HUES6 (cell line): ENCODE results near the gene KRTAP12-1.

Experiments used
- H3K27ac ChIP-seq: 2 replicates; pipeline ENCODE4 v1.7.0; 2013; ENCODE audit warnings: low read depth, mild to moderate bottlenecking, low read length, inconsistent platforms
- H3K27me3 ChIP-seq: 2 replicates; pipeline ENCODE4 v1.6.1; 2013; ENCODE audit warnings: low read length; ENCODE audit not compliant: control insufficient read depth, insufficient read depth
- H3K36me3 ChIP-seq: 2 replicates; pipeline ENCODE4 v1.6.1; 2013; ENCODE audit warnings: low read length; ENCODE audit not compliant: control insufficient read depth, insufficient read depth
- H3K4me1 ChIP-seq: 2 replicates; pipeline ENCODE4 v1.6.1; 2013; ENCODE audit warnings: low read length; ENCODE audit not compliant: control insufficient read depth, insufficient read depth
- H3K4me3 ChIP-seq: 2 replicates; pipeline ENCODE4 v1.5.1; 2013; ENCODE audit warnings: low read depth, low read length
- H3K9ac ChIP-seq: one replicate; pipeline ENCODE4 v1.6.1; 2013; ENCODE audit warnings: mild to moderate bottlenecking, low read length
- H3K9me3 ChIP-seq: 2 replicates; pipeline ENCODE4 v1.6.1; 2013; ENCODE audit warnings: low read depth, low read length; ENCODE audit not compliant: control insufficient read depth, insufficient read depth

The KRTAP12-1 gene

GRCh38 chr21:44723177-44724131 is 41.5 kb upstream of the KRTAP12-1 start:
- peaks cover 22% of the 10 kb centered on the region for H3K27me3 ChIP-seq

GRCh38 chr21:44722731-44723130 is 40.8 kb upstream of the KRTAP12-1 start:
- Histone ChIP-seq H3K9me3 (no peaks in the 10 kb centered on the region), H3K27ac (no peak overlapping the region), H3K36me3 (no peaks in the 10 kb centered on the region), H3K4me1 (peaks cover 30% of the 10 kb centered on the region), H3K27me3 (peaks cover 22% of the 10 kb centered on the region), H3K9ac (no peak overlapping the region), H3K4me3 (peak overlapping the region; percentile 34; the same call in 1 of the 2 replicates)

More at GRCh38 chr21:44723177-44724131, 41.5 kb upstream of the KRTAP12-1 start:
- H3K9ac ChIP-seq = peak overlapping the region; percentile 35
- H3K4me1 ChIP-seq = peaks cover 24% of the 10 kb centered on the region
- H3K27ac ChIP-seq = no peak overlapping the region
- H3K4me3 ChIP-seq = peak overlapping the region; percentile 34
- H3K36me3 ChIP-seq = no peaks in the 10 kb centered on the region
- no peaks in the 10 kb centered on the region for H3K9me3 ChIP-seq

GRCh38 chr21:44720170-44720569 is 38.2 kb upstream of the KRTAP12-1 start:
- Histone ChIP-seq H3K4me3 (no peak overlapping the region), H3K4me1 (peaks cover 30% of the 10 kb centered on the region), H3K27ac (no peak overlapping the region), H3K9me3 (no peaks in the 10 kb centered on the region), H3K27me3 (peaks cover 24% of the 10 kb centered on the region), H3K36me3 (no peaks in the 10 kb centered on the region), H3K9ac (no peak overlapping the region)

DNA sequence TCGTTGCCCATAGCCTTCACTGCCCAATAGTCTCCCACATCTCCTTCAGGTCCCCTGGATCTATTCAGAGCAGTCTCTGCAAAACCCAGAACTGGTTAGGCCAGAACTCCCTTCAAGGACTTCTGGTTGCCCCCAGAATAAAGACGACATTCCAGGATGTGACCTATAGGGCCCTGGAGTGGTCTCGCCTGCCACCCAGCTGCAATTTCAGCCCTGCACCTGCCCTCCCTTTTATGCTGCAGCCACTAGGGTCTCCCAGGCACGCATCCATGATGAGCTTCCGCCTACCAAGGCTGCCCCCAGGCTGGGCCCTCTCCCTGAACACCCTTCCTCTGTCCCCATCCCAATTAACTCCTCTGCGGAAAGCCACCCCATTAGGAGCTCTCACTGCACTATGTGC is 36.6 kb upstream of the KRTAP12-1 start:
- no peak overlapping the region for H3K4me3 ChIP-seq
- H3K27ac ChIP-seq = no peak overlapping the region
- peaks cover 24% of the 10 kb centered on the region for H3K4me1 ChIP-seq
- H3K27me3 ChIP-seq = peaks cover 26% of the 10 kb centered on the region
- H3K9me3 ChIP-seq = no peaks in the 10 kb centered on the region
- no peak overlapping the region for H3K9ac ChIP-seq
- H3K36me3 ChIP-seq = no peaks in the 10 kb centered on the region

DNA sequence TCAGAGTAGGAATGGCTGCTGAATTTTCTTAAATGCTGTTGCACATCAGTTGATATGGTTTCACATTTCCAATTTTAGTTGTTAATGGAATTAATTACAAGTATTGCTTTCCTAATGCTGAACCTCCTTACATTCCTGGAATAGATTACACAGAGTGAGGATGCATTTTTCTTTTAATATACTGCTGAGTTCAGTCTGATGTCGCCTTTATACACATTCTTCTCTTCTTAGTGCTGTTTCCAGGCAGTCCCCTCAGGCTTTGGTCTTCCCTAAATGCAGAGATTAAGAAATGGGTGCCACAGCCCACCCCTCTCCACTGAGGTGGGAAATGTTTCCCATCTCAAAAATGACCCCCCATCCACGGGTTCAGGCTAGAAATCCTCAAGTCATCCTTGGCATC is 36.1 kb upstream of the KRTAP12-1 start:
- Histone ChIP-seq H3K4me1 (peaks cover 24% of the 10 kb centered on the region), H3K27me3 (peaks cover 26% of the 10 kb centered on the region), H3K36me3 (no peaks in the 10 kb centered on the region), H3K9ac (no peak overlapping the region), H3K4me3 (no peak overlapping the region), H3K9me3 (no peaks in the 10 kb centered on the region), H3K27ac (no peak overlapping the region)

DNA sequence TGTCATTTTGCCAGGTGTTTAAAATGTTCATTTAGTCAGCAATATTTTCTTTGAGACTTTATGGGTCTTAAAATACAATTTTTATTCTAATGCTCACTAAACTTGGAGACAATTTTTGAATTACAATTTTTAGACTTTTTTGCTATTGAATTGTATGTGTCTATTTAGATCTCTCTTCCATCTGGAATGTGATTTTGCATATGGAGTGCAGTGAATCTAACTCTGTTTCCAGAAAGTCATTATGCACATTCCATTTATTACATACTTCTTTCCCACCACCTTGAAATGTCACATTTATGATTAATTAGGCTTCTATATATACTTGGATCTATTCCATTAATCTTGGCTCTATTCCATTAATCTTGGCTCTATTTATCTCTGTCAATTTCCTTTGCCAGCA is 35.0 kb upstream of the KRTAP12-1 start:
- no peaks in the 10 kb centered on the region for H3K9me3 ChIP-seq
- no peaks in the 10 kb centered on the region for H3K36me3 ChIP-seq
- no peak overlapping the region for H3K27ac ChIP-seq
- H3K4me3 ChIP-seq = no peak overlapping the region
- H3K9ac ChIP-seq = no peak overlapping the region
- peaks cover 27% of the 10 kb centered on the region for H3K4me1 ChIP-seq
- peaks cover 32% of the 10 kb centered on the region for H3K27me3 ChIP-seq

DNA sequence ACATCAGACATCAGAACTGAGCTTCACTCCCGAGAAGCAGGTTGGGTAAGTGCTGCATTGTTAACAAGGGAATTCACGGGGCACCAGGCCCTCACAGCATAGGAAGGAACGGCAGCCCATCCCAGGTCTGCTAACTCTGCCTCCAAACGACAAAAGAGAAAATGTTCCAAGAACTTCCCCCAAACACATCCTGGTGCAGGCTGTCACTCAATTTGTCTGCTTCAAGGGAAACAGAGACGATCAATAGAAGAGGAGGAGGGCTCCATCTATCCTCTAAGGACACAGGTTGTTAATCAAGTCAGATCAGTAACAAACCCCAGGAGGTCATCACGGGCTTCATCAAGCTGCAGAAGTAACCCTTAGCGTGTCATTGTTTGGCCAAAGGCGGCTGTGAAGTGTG is 32.9 kb upstream of the KRTAP12-1 start:
- H3K27me3 ChIP-seq = peaks cover 52% of the 10 kb centered on the region
- no peak overlapping the region for H3K9ac ChIP-seq
- no peak overlapping the region for H3K27ac ChIP-seq
- peaks cover 35% of the 10 kb centered on the region for H3K4me1 ChIP-seq
- no peak overlapping the region for H3K4me3 ChIP-seq
- no peaks in the 10 kb centered on the region for H3K9me3 ChIP-seq
- no peaks in the 10 kb centered on the region for H3K36me3 ChIP-seq

GRCh38 chr21:44713846-44714245 is 31.9 kb upstream of the KRTAP12-1 start:
- Histone ChIP-seq H3K36me3 (no peaks in the 10 kb centered on the region), H3K4me3 (no peak overlapping the region), H3K27ac (no peak overlapping the region), H3K4me1 (peaks cover 45% of the 10 kb centered on the region), H3K27me3 (peaks cover 63% of the 10 kb centered on the region), H3K9me3 (no peaks in the 10 kb centered on the region), H3K9ac (no peak overlapping the region)

DNA sequence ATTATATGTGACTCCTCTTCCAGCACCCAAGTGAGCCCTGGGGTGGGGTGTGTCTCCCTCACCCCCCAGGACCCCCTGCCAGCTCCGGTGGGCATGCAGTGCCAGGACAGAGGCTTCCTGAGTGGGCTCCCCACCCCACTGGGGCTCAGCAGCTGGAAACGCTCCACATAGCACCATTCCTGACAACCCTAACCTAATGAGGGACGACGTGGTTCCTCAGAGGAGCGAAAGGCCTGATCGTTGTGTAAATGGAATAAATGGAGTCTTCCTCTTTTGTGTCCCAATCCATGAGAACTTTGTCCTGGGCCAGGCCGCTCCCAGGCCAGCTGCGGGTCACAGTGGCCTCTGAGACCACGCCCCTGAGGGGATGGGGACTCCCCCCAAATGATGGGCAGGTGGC is 31.2 kb upstream of the KRTAP12-1 start:
- Histone ChIP-seq H3K27me3 (peaks cover 70% of the 10 kb centered on the region), H3K4me1 (peaks cover 45% of the 10 kb centered on the region), H3K9ac (no peak overlapping the region), H3K4me3 (no peak overlapping the region), H3K27ac (no peak overlapping the region), H3K9me3 (no peaks in the 10 kb centered on the region), H3K36me3 (no peaks in the 10 kb centered on the region)

GRCh38 chr21:44712203-44713028 is 30.5 kb upstream of the KRTAP12-1 start:
- Histone ChIP-seq H3K36me3 (no peaks in the 10 kb centered on the region), H3K9ac (peak overlapping the region; percentile 2), H3K9me3 (no peaks in the 10 kb centered on the region), H3K4me3 (peak overlapping the region; percentile 64), H3K4me1 (peaks cover 48% of the 10 kb centered on the region), H3K27me3 (peaks cover 76% of the 10 kb centered on the region), H3K27ac (no peak overlapping the region)
